Smooth muscle cell (in vitro differentiated cells): Measurements from ENCODE around the gene NXPE3. TPM values are rescaled to one million over a fixed set of nuclear protein-coding genes. Genes with fewer than 3 reads are reported as not detected.

Source experiments
- DNase-seq: peaks from one replicate; lab custom pipeline; 2025; ENCODE audit not compliant: unreplicated experiment; lab: John Stamatoyannopoulos, UW
- H2AFZ ChIP-seq: fragments of 200-600 bp; sonication (generic); 2 replicates; pipeline ENCODE4 v1.6.0; 2016; ENCODE audit warnings: antibody characterized with exemption, low read depth, mild to moderate bottlenecking
- H3F3A ChIP-seq: fragments of 200-600 bp; sonication (generic); 2 replicates; pipeline ENCODE4 v1.6.0; 2017; ENCODE audit warnings: antibody characterized with exemption, low read depth
- H3K27ac ChIP-seq: fragments of 200-600 bp; sonication (generic); 2 replicates; pipeline ENCODE4 v1.5.1; 2016; ENCODE audit warnings: low read depth, mild to moderate bottlenecking
- H3K27me3 ChIP-seq: fragments of 200-600 bp; sonication (generic); 2 replicates; pipeline ENCODE4 v1.6.1; 2016; ENCODE audit warnings: low read depth, mild to moderate bottlenecking
- H3K36me3 ChIP-seq: fragments of 200-600 bp; sonication (generic); 2 replicates; pipeline ENCODE4 v1.5.1; 2016; ENCODE audit warnings: low read depth
- H3K4me1 ChIP-seq: fragments of 200-600 bp; sonication (generic); 2 replicates; pipeline ENCODE4 v1.5.1; 2016; ENCODE audit warnings: low read depth
- H3K4me2 ChIP-seq: fragments of 200-600 bp; sonication (generic); 2 replicates; pipeline ENCODE4 v1.6.0; 2016; ENCODE audit warnings: mild to moderate bottlenecking
- H3K4me3 ChIP-seq: fragments of 200-600 bp; sonication (generic); 2 replicates; pipeline ENCODE4 v1.5.1; 2016; ENCODE audit warnings: mild to moderate bottlenecking
- H3K79me2 ChIP-seq: fragments of 200-600 bp; sonication (generic); 2 replicates; pipeline ENCODE4 v1.6.0; 2016; ENCODE audit warnings: low read depth, mild to moderate bottlenecking
- H3K9ac ChIP-seq: fragments of 200-600 bp; sonication (generic); 2 replicates; pipeline ENCODE4 v1.6.0; 2016; ENCODE audit warnings: low read depth
- H3K9me3 ChIP-seq: fragments of 200-600 bp; sonication (generic); replicated peaks from 2 replicates; pipeline ENCODE4 v1.5.1; 2016; ENCODE audit warnings: low read depth
- H4K20me1 ChIP-seq: fragments of 200-600 bp; sonication (generic); 2 replicates; pipeline ENCODE4 v1.6.0; 2016; ENCODE audit warnings: low read depth
- CTCF ChIP-seq: fragments of 200-600 bp; sonication (generic); IDR thresholded peaks from 2 replicates; pipeline ENCODE4 v1.5.1; 2017; ENCODE audit warnings: borderline replicate concordance, mild to moderate bottlenecking, antibody characterized with exemption; ENCODE audit not compliant: insufficient read depth, poor library complexity, severe bottlenecking
- WGBS: methylation state at CpG from one replicate; pipeline ENCODE4 v1.1.7; 2016; ENCODE audit warnings: low lambda C conversion rate; 5-methylcytosine and 5-hydroxymethylcytosine counted together
- polyA plus RNA-seq: library from polyadenylated mRNA; unstranded; fragments of >200 nt; fragmentation: Nextera tagmentation; extraction: Ambion mirVana; gene quantifications from 2 replicates; pipeline ENCODE4 v1.2.1, GENCODE V29; 2016
- total RNA-seq: library from RNA; depleted of rRNA; stranded (reverse); fragments of >200 nt; gene quantifications from 2 replicates; pipeline ENCODE4 v1.2.3, GENCODE V29; 2014

NXPE3 gene
- total and polyA plus RNA-seq, 2 experiments from 2014 or later: 7.0 to 8.6 TPM

DNA sequence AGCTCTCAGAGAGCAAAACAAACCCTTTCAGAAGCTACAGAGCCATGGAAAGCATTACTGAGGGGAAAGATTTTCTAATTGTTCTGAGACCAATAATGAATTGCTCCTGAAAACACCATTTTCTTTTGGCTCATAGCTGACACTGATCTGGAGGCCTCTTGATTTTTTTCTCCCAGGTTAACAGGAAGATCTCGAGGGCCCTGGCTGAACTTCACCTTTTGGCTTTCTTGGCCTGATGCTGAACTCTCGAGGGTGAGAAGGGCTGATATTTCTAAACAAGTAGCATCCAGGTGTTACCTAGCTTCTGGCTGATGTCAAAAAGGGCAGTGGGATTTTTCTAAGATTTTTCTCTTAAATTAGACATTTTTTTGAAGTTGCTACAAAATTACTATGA lies 50.4 kb downstream of the NXPE3 start:
- TF ChIP-seq CTCF: no peak
- H3K9ac ChIP-seq: no peak overlapping the region

GRCh38 chr3:101829874-101830273 lies 50.9 kb downstream of the NXPE3 start:
- no peaks in the 10 kb centered on the region for H3K36me3 ChIP-seq
- 82% methylated on average over 2 of the region's 2 CpGs for WGBS
- H3K27me3 ChIP-seq: no peaks in the 10 kb centered on the region
- DNase-seq: no peak
- TF ChIP-seq CTCF: no peak
- H3K9me3 ChIP-seq: no peaks in the 10 kb centered on the region
- peaks cover 31% of the 10 kb centered on the region for H3K79me2 ChIP-seq
- H3K9ac ChIP-seq: no peak overlapping the region
- peaks cover 14% of the 10 kb centered on the region for H3F3A ChIP-seq
- H4K20me1 ChIP-seq: no peaks in the 10 kb centered on the region
- no peak overlapping the region for H2AFZ ChIP-seq
- H3K27ac ChIP-seq: no peak overlapping the region
- no peak overlapping the region for H3K4me3 ChIP-seq
- H3K4me2 ChIP-seq: no peak overlapping the region
- peaks cover 22% of the 10 kb centered on the region for H3K4me1 ChIP-seq

More for the DNA sequence above, 50.4 kb downstream of the NXPE3 start:
- H3F3A ChIP-seq: peaks cover 14% of the 10 kb centered on the region
- no peak overlapping the region for H2AFZ ChIP-seq
- H4K20me1 ChIP-seq: no peaks in the 10 kb centered on the region
- DNase-seq: no peak
- H3K4me3 ChIP-seq: peak overlapping the region; percentile 59
- no peaks in the 10 kb centered on the region for H3K27me3 ChIP-seq
- peaks cover 22% of the 10 kb centered on the region for H3K4me1 ChIP-seq
- peaks cover 31% of the 10 kb centered on the region for H3K79me2 ChIP-seq
- peak overlapping the region; percentile 86 for H3K4me2 ChIP-seq
- no peaks in the 10 kb centered on the region for H3K9me3 ChIP-seq
- WGBS: 90% methylated on average over 2 of the region's 2 CpGs
- H3K27ac ChIP-seq: peak overlapping the region; percentile 85
- H3K36me3 ChIP-seq: no peaks in the 10 kb centered on the region

GRCh38 chr3:101833446-101833974 lies 54.5 kb downstream of the NXPE3 start:
- Histone ChIP-seq H3K4me3 (no peak overlapping the region), H3K9ac (no peak overlapping the region), H3K27ac (no peak overlapping the region), H3K4me2 (no peak overlapping the region), H2AFZ (no peak overlapping the region), H3K36me3 (no peaks in the 10 kb centered on the region), H3K4me1 (peaks cover 10% of the 10 kb centered on the region), H3F3A (peaks cover 5% of the 10 kb centered on the region), H3K79me2 (peaks cover 31% of the 10 kb centered on the region), H4K20me1 (no peaks in the 10 kb centered on the region), H3K27me3 (no peaks in the 10 kb centered on the region), H3K9me3 (no peaks in the 10 kb centered on the region)
- 95% methylated on average over 2 of the region's 2 CpGs for WGBS
- no peak for DNase-seq
- no peak for TF ChIP-seq CTCF

- Histone ChIP-seq H3K27ac (no peak overlapping the region), H3K9me3 (no peaks in the 10 kb centered on the region), H3K4me2 (no peak overlapping the region), H3K4me1 (no peaks in the 10 kb centered on the region), H4K20me1 (no peaks in the 10 kb centered on the region), H3K4me3 (no peak overlapping the region), H3K9ac (no peak overlapping the region), H3K36me3 (no peaks in the 10 kb centered on the region), H3K79me2 (peaks cover 16% of the 10 kb centered on the region), H2AFZ (no peak overlapping the region), H3F3A (no peaks in the 10 kb centered on the region), H3K27me3 (no peaks in the 10 kb centered on the region)
- no peak for TF ChIP-seq CTCF
- WGBS: 98% methylated on average over 2 of the region's 2 CpGs
- DNase-seq: no peak
Measured at GRCh38 chr3:101835676-101836075, 56.7 kb downstream of the NXPE3 start.
